SK-N-SH (cell line): ENCODE measurements around the gene IER2. TPM values are rescaled to one million over a fixed set of nuclear protein-coding genes. Genes with fewer than 3 reads are reported as not detected.

Experiments used
- CTCF ChIA-PET: fragments of 300-600, 350-600 bp; formaldehyde crosslinking; extraction: SDS; loops from one replicate; lab custom pipeline; 2021; lab: Yijun Ruan, JAX
- POLR2A ChIA-PET: fragments of 350-600 bp; sonication (Branson Sonifier 250); formaldehyde crosslinking; extraction: SDS; loops from one replicate; lab custom pipeline; 2020; ENCODE audit warnings: antibody characterized with exemption, inconsistent platforms; lab: Yijun Ruan, JAX
- DNase-seq: peaks from one replicate; pipeline ENCODE4 v3.0.0; 2012
- H2AFZ ChIP-seq: fragments of 200-600 bp; sonication (generic); 2 replicates; pipeline ENCODE4 v1.8.1; 2016; ENCODE audit warnings: antibody characterized with exemption, mild to moderate bottlenecking, low read depth
- H3F3A ChIP-seq: fragments of 200-600 bp; sonication (generic); replicated peaks from 2 replicates; pipeline ENCODE3; 2016; ENCODE audit warnings: antibody characterized with exemption, mild to moderate bottlenecking; ENCODE audit not compliant: insufficient read depth
- H3K27ac ChIP-seq, 2 experiments: fragments of 200-500 bp in 1 of 2; fragments of 200-600 bp in 1 of 2; sonication (Bioruptor generic) in 1 of 2; sonication (generic), shearing (Covaris generic) in 1 of 2; 2 replicates each; pipeline versions ENCODE4 v1.5.1 to v1.6.1; 2014 to 2016; ENCODE audit warnings: low read depth in 2 of 2, inconsistent platforms in 1 of 2, low read length in 1 of 2, mild to moderate bottlenecking in 1 of 2, mixed read lengths in 1 of 2
- H3K27me3 ChIP-seq: fragments of 200-600 bp; sonication (generic), shearing (Covaris generic); 2 replicates; pipeline ENCODE4 v1.6.1; 2016; ENCODE audit warnings: mixed run types; ENCODE audit not compliant: insufficient read depth
- H3K36me3 ChIP-seq, 2 experiments: fragments of 200-500 bp in 1 of 2; fragments of 200-600 bp in 1 of 2; sonication (Bioruptor generic) in 1 of 2; sonication (generic) in 1 of 2; replicated peaks in 1 of 2; 2 replicates each; pipeline versions ENCODE3 to v1.5.1; 2014 to 2016; ENCODE audit warnings: low read length in 1 of 2, mild to moderate bottlenecking in 1 of 2; ENCODE audit not compliant: insufficient read depth in 2 of 2, control insufficient read depth in 1 of 2
- H3K4me1 ChIP-seq, 2 experiments: fragments of 200-500 bp in 1 of 2; fragments of 200-600 bp in 1 of 2; sonication (Bioruptor generic) in 1 of 2; sonication (generic), shearing (Covaris generic) in 1 of 2; 2 replicates each; pipeline versions ENCODE4 v1.5.1 to v1.6.1; 2014 to 2016; ENCODE audit warnings: low read depth in 1 of 2, low read length in 1 of 2, mixed run types in 1 of 2; ENCODE audit not compliant: insufficient read depth in 2 of 2, control insufficient read depth in 1 of 2
- H3K4me2 ChIP-seq: fragments of 200-600 bp; sonication (generic), shearing (Covaris generic); 2 replicates; pipeline ENCODE4 v1.6.1; 2017; ENCODE audit warnings: mixed run types
- H3K4me3 ChIP-seq, 2 experiments: fragments of 200-500 bp in 1 of 2; fragments of 200-600 bp in 1 of 2; sonication (Bioruptor generic) in 1 of 2; sonication (generic), shearing (Covaris generic) in 1 of 2; 2 replicates each; pipeline versions ENCODE4 v1.5.1 to v1.8.1; 2014 to 2016; ENCODE audit warnings: low read depth in 2 of 2, inconsistent platforms in 1 of 2, low read length in 1 of 2, mild to moderate bottlenecking in 1 of 2, mixed read lengths in 1 of 2, moderate library complexity in 1 of 2
- H3K79me2 ChIP-seq: fragments of 200-600 bp; sonication (generic); 2 replicates; pipeline ENCODE4 v1.8.1; 2017; ENCODE audit warnings: mild to moderate bottlenecking; ENCODE audit not compliant: insufficient read depth
- H3K9ac ChIP-seq: fragments of 200-600 bp; sonication (generic); 2 replicates; pipeline ENCODE4 v1.6.1; 2017; ENCODE audit warnings: mixed run types
- H3K9me2 ChIP-seq: fragments of 200-600 bp; sonication (generic); 2 replicates; pipeline ENCODE4 v1.6.1; 2017; ENCODE audit warnings: mixed run types
- H3K9me3 ChIP-seq: fragments of 200-600 bp; sonication (generic); 2 replicates; pipeline ENCODE4 v1.6.1; 2017; ENCODE audit warnings: mixed run types, mild to moderate bottlenecking, moderate library complexity
- H4K20me1 ChIP-seq: fragments of 200-600 bp; sonication (generic); 2 replicates; pipeline ENCODE4 v1.6.1; 2017; ENCODE audit warnings: mild to moderate bottlenecking, mixed run types; ENCODE audit not compliant: insufficient read depth
- CTCF ChIP-seq: fragments of 200-600 bp; sonication (generic); IDR thresholded peaks from 2 replicates; pipeline ENCODE4 v1.6.1; 2017; ENCODE audit warnings: antibody characterized with exemption, mild to moderate bottlenecking, moderate library complexity
- EZH2phosphoT487 ChIP-seq: fragments of 200-600 bp; sonication (generic); IDR thresholded peaks from 2 replicates; pipeline ENCODE4 v1.6.1; 2017; ENCODE audit warnings: low read depth, mixed run types, mild to moderate bottlenecking, antibody characterized with exemption, moderate library complexity, borderline replicate concordance
- FOSL2 ChIP-seq: IDR thresholded peaks from 2 replicates; pipeline ENCODE4 v1.4.0; 2012; ENCODE audit warnings: low read depth, mild to moderate bottlenecking, moderate library complexity, borderline replicate concordance
- FOXJ3 ChIP-seq: sonication (generic); formaldehyde crosslinking; IDR thresholded peaks from 2 replicates; pipeline ENCODE4 v1.5.1; 2020; ENCODE audit warnings: mild to moderate bottlenecking, missing genetic modification reagents
- JUND ChIP-seq: IDR thresholded peaks from 2 replicates; pipeline ENCODE4 v1.4.0; 2012
- MEF2A ChIP-seq: IDR thresholded peaks from 2 replicates; pipeline ENCODE4 v1.4.0; 2012; ENCODE audit warnings: low read depth, borderline replicate concordance
- NFIC ChIP-seq: IDR thresholded peaks from 2 replicates; pipeline ENCODE4 v1.4.0; 2012; ENCODE audit warnings: borderline replicate concordance
- RAD21 ChIP-seq: IDR thresholded peaks from 2 replicates; pipeline ENCODE4 v1.6.1; 2012; ENCODE audit warnings: mild to moderate bottlenecking, low read length
- RCOR1 ChIP-seq: fragments of 150-350 bp; IDR thresholded peaks from 2 replicates; pipeline ENCODE4 v1.6.1; 2017; ENCODE audit warnings: antibody characterized with exemption, low read length
- SMC3 ChIP-seq: IDR thresholded peaks from 2 replicates; pipeline ENCODE4 v1.6.1; 2012; ENCODE audit warnings: low read depth, low read length, improper control_type of control experiment
- YY1 ChIP-seq: IDR thresholded peaks from 2 replicates; pipeline ENCODE4 v1.4.0; 2012; ENCODE audit warnings: low read depth, mild to moderate bottlenecking
- WGBS: methylation state at CpG from one replicate; pipeline ENCODE4 v1.1.6; 2017; ENCODE audit warnings: low lambda C conversion rate; 5-methylcytosine and 5-hydroxymethylcytosine counted together
- polyA plus RNA-seq, 3 experiments: library from polyadenylated mRNA; depleted of rRNA; stranded (reverse); fragments of >200 nt; gene quantifications; 2 replicates each; pipeline ENCODE4 v1.2.3, GENCODE V29; 2012
- TF ChIP-seq, protein P1 (sequence below): fragments of 150-350 bp; IDR thresholded peaks from 2 replicates; pipeline ENCODE4 v1.6.1; 2016; ENCODE audit warnings: mild to moderate bottlenecking, low read depth, low read length
- TF ChIP-seq, protein P2 (sequence below): IDR thresholded peaks from 2 replicates; pipeline ENCODE4 v1.4.0; 2012; ENCODE audit warnings: low read depth, borderline replicate concordance

The IER2 gene
- polyA plus RNA-seq, 1 of the 3 experiments (the other 2 are of a cell fraction): 115 TPM

DNA sequence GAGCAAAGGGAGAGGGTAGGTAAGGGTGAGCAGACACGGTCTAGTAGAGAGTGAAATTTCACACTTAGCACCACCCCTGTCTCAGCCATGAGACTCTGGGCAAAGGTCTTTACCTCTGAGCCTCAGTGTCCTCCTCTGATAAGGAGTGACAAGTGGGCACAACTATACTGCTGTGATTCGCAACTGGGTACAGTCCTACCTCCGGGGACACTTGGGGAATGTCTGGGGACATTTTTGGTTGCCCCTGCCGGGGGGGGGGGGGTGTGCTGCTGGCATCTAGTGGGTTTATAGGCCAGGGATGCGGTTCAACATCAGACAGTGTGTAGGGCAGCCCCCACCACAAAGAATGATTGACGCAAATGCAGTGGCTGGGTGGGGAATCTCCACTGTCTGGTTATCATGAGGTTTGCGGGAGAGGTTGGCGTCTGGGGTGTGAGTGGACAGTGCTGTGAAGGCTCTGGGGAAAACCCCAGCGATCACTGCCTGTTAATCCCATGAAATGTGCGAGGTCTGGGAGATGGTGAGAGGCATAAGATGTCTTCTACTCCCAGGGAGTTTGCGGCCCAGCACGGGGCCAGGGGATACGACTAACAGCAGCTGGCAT, 27.8 kb upstream of the IER2 start (continued):
- no peak for TF ChIP-seq CTCF
- no peak for TF ChIP-seq MEF2A
- TF ChIP-seq YY1: no peak
- no peak for TF ChIP-seq FOSL2
- TF ChIP-seq RAD21: no peak
- TF ChIP-seq, protein P1, sequence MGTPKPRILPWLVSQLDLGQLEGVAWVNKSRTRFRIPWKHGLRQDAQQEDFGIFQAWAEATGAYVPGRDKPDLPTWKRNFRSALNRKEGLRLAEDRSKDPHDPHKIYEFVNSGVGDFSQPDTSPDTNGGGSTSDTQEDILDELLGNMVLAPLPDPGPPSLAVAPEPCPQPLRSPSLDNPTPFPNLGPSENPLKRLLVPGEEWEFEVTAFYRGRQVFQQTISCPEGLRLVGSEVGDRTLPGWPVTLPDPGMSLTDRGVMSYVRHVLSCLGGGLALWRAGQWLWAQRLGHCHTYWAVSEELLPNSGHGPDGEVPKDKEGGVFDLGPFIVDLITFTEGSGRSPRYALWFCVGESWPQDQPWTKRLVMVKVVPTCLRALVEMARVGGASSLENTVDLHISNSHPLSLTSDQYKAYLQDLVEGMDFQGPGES: no peak

GRCh38 chr19:13122980-13123957, 26.9 kb upstream of the IER2 start:
- no peak for TF ChIP-seq EZH2phosphoT487
- no peak for TF ChIP-seq SMC3
- TF ChIP-seq NFIC: no peak
- no peak for TF ChIP-seq MEF2A
- no peak for TF ChIP-seq FOXJ3 (CRISPR knock-in tag)
- TF ChIP-seq JUND: no peak
- no peak for TF ChIP-seq RCOR1
- TF ChIP-seq, protein P2, sequence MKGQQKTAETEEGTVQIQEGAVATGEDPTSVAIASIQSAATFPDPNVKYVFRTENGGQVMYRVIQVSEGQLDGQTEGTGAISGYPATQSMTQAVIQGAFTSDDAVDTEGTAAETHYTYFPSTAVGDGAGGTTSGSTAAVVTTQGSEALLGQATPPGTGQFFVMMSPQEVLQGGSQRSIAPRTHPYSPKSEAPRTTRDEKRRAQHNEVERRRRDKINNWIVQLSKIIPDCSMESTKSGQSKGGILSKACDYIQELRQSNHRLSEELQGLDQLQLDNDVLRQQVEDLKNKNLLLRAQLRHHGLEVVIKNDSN: no peak
- Histone ChIP-seq H4K20me1 (peaks cover 90% of the 10 kb centered on the region), H3K4me1 (peaks cover 12 to 14% of the 10 kb centered on the region in 2 experiments; a peak in 2 of 4 replicates), H3K27ac (no peak overlapping the region), H3K79me2 (peaks cover 98% of the 10 kb centered on the region), H3K4me2 (no peak overlapping the region), H3K9ac (no peak overlapping the region), H3K27me3 (no peaks in the 10 kb centered on the region), H2AFZ (no peak overlapping the region), H3K9me3 (no peaks in the 10 kb centered on the region), H3K9me2 (no peaks in the 10 kb centered on the region), H3F3A (no peaks in the 10 kb centered on the region), H3K4me3 (no peak overlapping the region), H3K36me3 (peaks cover 4 to 19% of the 10 kb centered on the region in 2 experiments)
- WGBS: 95% methylated on average over 20 of the region's 20 CpGs
- DNase-seq: no peak
- ChIA-PET POLR2A (no interaction called here), CTCF (no interaction called here)
